ENCODE data around the gene ZFR2. TPM values are rescaled to one million over a fixed set of nuclear protein-coding genes. Genes with fewer than 3 reads are reported as not detected.
A peak's percentile ranks its signal among the peaks of the same experiment; 100 is the strongest.

ZFR2 gene
- total and polyA plus RNA-seq, 2 of the 8 experiments (the other 6 are each of a cell fraction or from before 2014, with no cell fraction given): 14.5 to 28.4 TPM

DNA sequence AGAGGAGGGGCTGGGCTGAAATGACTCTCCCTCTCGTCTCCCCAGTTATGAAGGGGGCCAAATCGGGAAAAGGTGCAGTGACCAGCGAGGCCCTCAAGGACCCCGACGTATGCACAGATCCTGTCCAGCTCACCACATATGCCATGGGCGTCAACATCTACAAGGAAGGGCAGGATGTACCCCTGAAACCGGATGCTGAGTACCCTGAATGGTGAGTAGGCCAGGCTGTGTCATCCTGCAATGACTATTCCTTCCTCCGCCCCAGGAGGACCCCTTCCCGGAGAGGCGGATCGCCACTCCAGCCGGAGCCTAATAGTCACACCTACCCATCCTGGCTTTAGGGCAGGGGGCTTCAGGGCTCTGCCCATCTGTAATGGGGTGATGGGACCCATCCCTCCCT is 103.7 kb downstream of the ZFR2 start:
- H2BK20ac ChIP-seq (ENCODE audit: low read length): no peak overlapping the region
- no peak overlapping the region for H3K23ac ChIP-seq (ENCODE audit: insufficient read length)
- POLR2A ChIA-PET (ENCODE audit: partially characterized antibody): interaction anchor here (0.7 kb wide), 1 partner anchor 860 kb away, joined by 3 read pairs; no protein-coding TSS in a partner anchor
- no peak overlapping the region for H3K27ac ChIP-seq (ENCODE audit: low read depth, low read length)
- H3K79me1 ChIP-seq (ENCODE audit: low read depth, low read length): peaks cover 3% of the 10 kb centered on the region; the same call in 1 of the 2 replicates
- WGBS, 2 experiments (ENCODE audit: extremely low coverage in 1 of 2, insufficient coverage in 1 of 2, insufficient read length in 1 of 2, insufficient replicate concordance in 2 of 2, low coverage in 1 of 2, low lambda C conversion rate in 2 of 2, missing lambda C conversion rate in 1 of 2): 97% methylated on average over 10 of the region's 12 CpGs; no CpG with 5 or more reads in 1 of the 2 experiments
- no peaks in the 10 kb centered on the region for H3K9me3 ChIP-seq (ENCODE audit: insufficient read depth in 2 of 2, low read depth in 1 of 2, low read length in 1 of 2)
- FAIRE-seq (no peak), DNase-seq (ENCODE audit: low read depth in 1 of 2, low spot score in 2 of 2) (no peak)
- H3K36me3 ChIP-seq (ENCODE audit: control insufficient read depth in 2 of 4, insufficient read depth in 4 of 4, low read length in 3 of 4): peaks cover 0 to 8% (median 3%) of the 10 kb centered on the region in 4 experiments; a peak in 6 of 8 replicates
- no peak overlapping the region for H3K9ac ChIP-seq (replicated peaks in 1 of 4; ENCODE audit: extremely low read depth in 1 of 4, low read depth in 3 of 4, low read length in 3 of 4)
- H2BK12ac ChIP-seq (ENCODE audit: low read depth, low read length): no peak overlapping the region
- H3K4me3 ChIP-seq (ENCODE audit: extremely low read depth in 1 of 4, insufficient read depth in 2 of 4, low read depth in 3 of 4, low read length in 4 of 4): no peak overlapping the region
- no peak overlapping the region for H4K5ac ChIP-seq (ENCODE audit: insufficient read length, low read depth, low read length)
- CTCF ChIA-PET (ENCODE audit: partially characterized antibody): no interaction called here
- no peak overlapping the region for H2BK120ac ChIP-seq (replicated peaks; ENCODE audit: low read depth, low read length)
- no peaks in the 10 kb centered on the region for H3K27me3 ChIP-seq (replicated peaks in 1 of 4; ENCODE audit: control insufficient read depth in 3 of 4, extremely low read depth in 1 of 4, insufficient read depth in 3 of 4, low read length in 3 of 4)
- H3K4me1 ChIP-seq (replicated peaks in 1 of 4; ENCODE audit: control insufficient read depth in 3 of 4, insufficient read depth in 4 of 4, low read length in 3 of 4): no peaks in the 10 kb centered on the region
- peaks cover 0 to 11% of the 10 kb centered on the region in 2 experiments for H4K20me1 ChIP-seq (replicated peaks in 1 of 2; ENCODE audit: control insufficient read depth in 1 of 2, insufficient read depth in 2 of 2, low read length in 2 of 2)
- no peak overlapping the region for H2AK5ac ChIP-seq (ENCODE audit: low read depth, low read length)
- H2AFZ ChIP-seq (ENCODE audit: low read length): no peak overlapping the region
- no peak overlapping the region for H4K91ac ChIP-seq (replicated peaks; ENCODE audit: insufficient read length, low read length)
- peaks cover 0 to 7% of the 10 kb centered on the region in 2 experiments; a peak in 1 of 4 replicates for H3K79me2 ChIP-seq (ENCODE audit: control insufficient read depth in 1 of 2, insufficient read depth in 2 of 2, low read length in 2 of 2)
- H3K4me2 ChIP-seq (ENCODE audit: insufficient read depth in 1 of 2, low read depth in 2 of 2, low read length in 2 of 2): no peak overlapping the region
- no peak overlapping the region for H2BK15ac ChIP-seq (ENCODE audit: low read length)
- H3K23me2 ChIP-seq (ENCODE audit: low read depth, low read length): peaks cover 5% of the 10 kb centered on the region
- H4K8ac ChIP-seq (ENCODE audit: extremely low read depth, insufficient read depth, low read length): peak overlapping the region; percentile 79; the same call in 1 of the 2 replicates
- H3K56ac ChIP-seq (replicated peaks; ENCODE audit: insufficient read length, low read depth, low read length): no peak overlapping the region
- no peak overlapping the region for H2BK5ac ChIP-seq (ENCODE audit: low read depth, low read length)
- no peak overlapping the region for H3K4ac ChIP-seq (replicated peaks; ENCODE audit: insufficient read length, low read depth, low read length)
- H3K18ac ChIP-seq (ENCODE audit: extremely low read depth, low read length): no peak overlapping the region
- H3K14ac ChIP-seq (ENCODE audit: insufficient read length): no peak overlapping the region
- TF ChIP-seq BRCA1 (IDR thresholded peaks at IDR 0.05; ENCODE audit: low read depth, low read length) (no peak), TAF7 (optimal IDR thresholded peaks at IDR 0.05; ENCODE audit: borderline replicate concordance, low read depth, low read length) (no peak), EZH2 (IDR thresholded peaks at IDR 0.05; ENCODE audit: low read depth, low read length, severe bottlenecking) (no peak), TEAD4 (IDR thresholded peaks at IDR 0.05; ENCODE audit: low read depth, low read length) (no peak), ASH2L (IDR thresholded peaks at IDR 0.05; ENCODE audit: low read length) (no peak), TCF12 (IDR thresholded peaks at IDR 0.05; ENCODE audit: low read depth, low read length) (no peak), POU5F1 (IDR thresholded peaks at IDR 0.05; ENCODE audit: low read depth, low read length) (no peak), YY1 (IDR thresholded peaks at IDR 0.05; ENCODE audit: low read depth, low read length) (no peak), SRF (IDR thresholded peaks at IDR 0.05; ENCODE audit: low read depth, low read length) (no peak), JUND (IDR thresholded peaks at IDR 0.05; ENCODE audit: low read length) (no peak)
- TF ChIP-seq, protein P1, sequence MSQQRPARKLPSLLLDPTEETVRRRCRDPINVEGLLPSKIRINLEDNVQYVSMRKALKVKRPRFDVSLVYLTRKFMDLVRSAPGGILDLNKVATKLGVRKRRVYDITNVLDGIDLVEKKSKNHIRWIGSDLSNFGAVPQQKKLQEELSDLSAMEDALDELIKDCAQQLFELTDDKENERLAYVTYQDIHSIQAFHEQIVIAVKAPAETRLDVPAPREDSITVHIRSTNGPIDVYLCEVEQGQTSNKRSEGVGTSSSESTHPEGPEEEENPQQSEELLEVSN (IDR thresholded peaks at IDR 0.05): no peak

Measured in H1 (cell line).